HL-60 (cell line): Measurements from ENCODE around the gene DSCAML1.

ENCODE experiments used
- GABPA ChIP-seq: IDR thresholded peaks from 2 replicates; pipeline ENCODE4 v1.6.1; 2012; ENCODE audit warnings: low read depth
- POLR2AphosphoS5 ChIP-seq: IDR thresholded peaks from 2 replicates; pipeline ENCODE4 v1.6.1; 2012; ENCODE audit warnings: low read depth
- REST ChIP-seq: IDR thresholded peaks from 2 replicates; pipeline ENCODE4 v1.6.1; 2012; ENCODE audit warnings: low read depth; ENCODE audit not compliant: insufficient replicate concordance
- TF ChIP-seq, protein P1 (sequence below): IDR thresholded peaks from one replicate; pipeline ENCODE4 v1.5.1; 2011; ENCODE audit warnings: low read length, control low read depth, inconsistent platforms; ENCODE audit not compliant: insufficient read depth

GRCh38 chr11:117563556-117563955 is 233.5 kb downstream of the DSCAML1 start:
- TF ChIP-seq, protein P1, sequence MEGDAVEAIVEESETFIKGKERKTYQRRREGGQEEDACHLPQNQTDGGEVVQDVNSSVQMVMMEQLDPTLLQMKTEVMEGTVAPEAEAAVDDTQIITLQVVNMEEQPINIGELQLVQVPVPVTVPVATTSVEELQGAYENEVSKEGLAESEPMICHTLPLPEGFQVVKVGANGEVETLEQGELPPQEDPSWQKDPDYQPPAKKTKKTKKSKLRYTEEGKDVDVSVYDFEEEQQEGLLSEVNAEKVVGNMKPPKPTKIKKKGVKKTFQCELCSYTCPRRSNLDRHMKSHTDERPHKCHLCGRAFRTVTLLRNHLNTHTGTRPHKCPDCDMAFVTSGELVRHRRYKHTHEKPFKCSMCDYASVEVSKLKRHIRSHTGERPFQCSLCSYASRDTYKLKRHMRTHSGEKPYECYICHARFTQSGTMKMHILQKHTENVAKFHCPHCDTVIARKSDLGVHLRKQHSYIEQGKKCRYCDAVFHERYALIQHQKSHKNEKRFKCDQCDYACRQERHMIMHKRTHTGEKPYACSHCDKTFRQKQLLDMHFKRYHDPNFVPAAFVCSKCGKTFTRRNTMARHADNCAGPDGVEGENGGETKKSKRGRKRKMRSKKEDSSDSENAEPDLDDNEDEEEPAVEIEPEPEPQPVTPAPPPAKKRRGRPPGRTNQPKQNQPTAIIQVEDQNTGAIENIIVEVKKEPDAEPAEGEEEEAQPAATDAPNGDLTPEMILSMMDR, result no peak
- TF ChIP-seq REST, result no peak
- no peak for TF ChIP-seq POLR2AphosphoS5
- TF ChIP-seq GABPA, result no peak
